Stimulated activated CD8-positive, alpha-beta memory T cell treated with anti-CD3 and anti-CD28 coated beads, Interleukin-4, amount 100 ng/mL, for 48 hours (primary cell): ENCODE results near the gene KCTD18.

Experiments used
- DNase-seq: peaks from one replicate; pipeline ENCODE4 v3.0.0-alpha.2; 2020

Gene KCTD18

DNA sequence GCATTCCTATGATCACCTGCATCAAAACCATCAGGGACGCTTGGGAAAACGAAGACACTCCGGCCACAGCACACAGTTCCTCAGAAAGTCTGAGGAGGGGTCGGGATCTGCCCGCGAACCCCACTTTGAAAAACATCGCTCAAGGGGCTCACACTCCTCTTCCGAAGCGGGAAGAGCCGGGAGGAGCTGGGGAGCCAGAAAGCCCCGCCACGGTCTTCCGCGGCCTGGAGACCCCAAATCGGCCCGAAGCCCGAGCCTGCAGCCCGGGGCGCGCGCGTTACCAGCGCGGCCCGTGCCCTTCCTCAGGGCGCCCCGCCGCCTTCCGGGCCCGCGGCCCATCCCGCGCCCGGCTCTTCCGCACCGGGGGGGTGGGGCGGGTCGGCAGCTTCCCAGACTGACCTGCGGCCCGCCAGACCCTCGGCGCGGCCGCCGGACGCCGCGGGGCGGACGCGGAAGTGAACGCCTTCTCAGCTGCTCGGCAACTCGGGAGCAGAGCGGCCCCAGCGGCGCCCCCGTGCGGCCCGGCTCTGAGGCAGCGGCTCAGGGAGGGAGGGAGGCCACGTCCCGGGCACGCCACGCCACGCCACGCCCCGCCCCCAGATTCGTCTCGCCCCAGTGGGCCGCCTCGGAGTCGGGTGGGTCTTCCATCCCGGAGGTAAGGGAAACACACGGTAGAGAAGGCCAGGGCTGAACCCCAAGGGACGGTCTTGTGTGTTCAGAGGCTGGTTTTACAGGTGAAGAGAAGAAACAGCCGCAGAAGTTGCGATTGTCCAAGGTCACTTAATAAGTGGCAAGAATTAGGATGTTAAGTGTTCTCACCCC lies at the start of gene KCTD18:
KCTD18 (minus strand) TSS at position 457 of the 822 bp plus-strand sequence. CDS start 3,052 bp downstream, outside the sequence.
- DNase-seq, result peak; percentile 95

DNA sequence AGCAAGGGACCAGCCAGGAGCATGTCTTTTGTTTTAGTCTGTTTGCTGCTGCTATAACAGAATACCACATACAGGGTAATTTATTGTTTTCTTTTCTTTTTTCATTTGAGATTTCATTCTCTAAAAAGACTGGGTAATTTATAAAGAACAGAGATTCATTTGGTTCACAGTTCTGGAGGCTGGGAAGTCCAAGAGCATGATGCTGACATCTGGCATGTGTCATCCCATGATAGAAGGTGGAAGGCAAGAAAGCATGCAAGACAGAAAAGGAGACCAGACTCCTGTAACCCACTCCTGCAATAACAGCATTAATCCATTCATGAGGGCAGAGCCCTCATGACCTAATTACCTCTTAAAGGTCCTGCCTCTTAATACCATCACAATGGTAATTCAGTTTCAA lies 30.9 kb upstream of the KCTD18 start:
- DNase-seq, result no peak

DNA sequence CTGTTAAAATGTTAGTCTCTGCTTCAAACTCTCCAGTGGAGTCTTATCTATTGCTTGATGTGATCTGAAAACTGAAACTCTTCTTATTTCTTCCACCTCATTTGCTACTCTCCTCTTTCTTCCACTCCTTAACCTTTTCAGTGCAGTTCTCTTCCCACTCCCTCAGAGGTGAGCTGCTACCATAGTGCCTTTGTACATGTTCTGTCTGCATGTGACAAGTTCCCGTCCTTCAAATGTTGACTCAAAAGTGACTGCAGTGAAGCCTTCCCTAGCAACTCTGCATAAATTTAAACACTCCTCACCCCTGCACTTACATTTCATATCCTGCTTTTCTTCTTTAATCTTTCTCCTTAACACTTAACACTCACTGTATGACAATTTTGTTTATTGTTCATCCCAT lies 28.3 kb upstream of the KCTD18 start:
- no peak for DNase-seq

GRCh38 chr2:200534572-200534971 lies 24.7 kb upstream of the KCTD18 start:
- no peak for DNase-seq

DNA sequence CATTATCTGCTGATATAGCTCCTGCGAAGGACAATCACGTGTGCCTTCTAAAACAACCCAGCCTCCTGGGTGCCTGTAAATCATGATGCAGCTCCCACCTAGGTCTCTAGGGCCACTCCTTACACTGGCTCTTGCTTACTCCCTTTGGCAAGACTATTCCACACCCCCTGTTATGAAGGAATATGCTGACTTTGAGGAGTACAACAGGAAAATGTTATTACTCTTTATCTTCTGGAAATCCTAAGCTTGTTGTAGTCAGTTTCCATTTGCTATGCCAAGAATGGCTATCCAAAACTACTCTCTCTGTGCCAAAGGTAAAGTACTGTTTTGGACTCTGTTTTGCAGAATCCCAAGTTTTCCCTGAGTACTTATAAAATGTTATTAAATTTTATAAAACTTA lies 23.9 kb upstream of the KCTD18 start:
- DNase-seq, result no peak

- no peak for DNase-seq
Observed at GRCh38 chr2:200528228-200528627, 18.4 kb upstream of the KCTD18 start.

- peak; percentile 97 for DNase-seq
Observed at GRCh38 chr2:200525882-200526651, 16.2 kb upstream of the KCTD18 start, which contains the start of gene SGO2. TSS of gene SGO2 (plus strand) at chr2:200526207. CDS start at chr2:200532976, 6,769 bp downstream.

GRCh38 chr2:200525551-200525881 lies 15.6 kb upstream of the KCTD18 start:
- DNase-seq, result no peak

DNA sequence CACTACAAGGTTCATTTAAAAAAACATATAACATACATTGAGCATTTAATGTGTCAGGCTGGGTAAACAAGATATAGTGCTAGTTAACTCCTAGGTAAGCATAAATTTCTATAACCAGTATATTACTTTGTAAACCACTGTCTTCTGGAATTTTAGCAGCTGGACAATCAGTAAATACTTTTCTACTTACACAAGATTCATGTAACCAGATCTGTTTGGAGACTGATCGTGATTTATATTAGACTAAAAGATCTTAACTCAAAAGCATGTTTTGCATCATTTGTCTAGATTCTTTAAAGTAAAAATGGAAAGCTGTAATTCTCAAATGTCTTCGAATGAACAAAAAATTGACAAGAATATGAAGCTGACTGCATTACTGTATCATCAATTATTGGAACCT lies 15.2 kb upstream of the KCTD18 start:
- no peak for DNase-seq

GRCh38 chr2:200523604-200524003 lies 13.7 kb upstream of the KCTD18 start:
- no peak for DNase-seq

DNA sequence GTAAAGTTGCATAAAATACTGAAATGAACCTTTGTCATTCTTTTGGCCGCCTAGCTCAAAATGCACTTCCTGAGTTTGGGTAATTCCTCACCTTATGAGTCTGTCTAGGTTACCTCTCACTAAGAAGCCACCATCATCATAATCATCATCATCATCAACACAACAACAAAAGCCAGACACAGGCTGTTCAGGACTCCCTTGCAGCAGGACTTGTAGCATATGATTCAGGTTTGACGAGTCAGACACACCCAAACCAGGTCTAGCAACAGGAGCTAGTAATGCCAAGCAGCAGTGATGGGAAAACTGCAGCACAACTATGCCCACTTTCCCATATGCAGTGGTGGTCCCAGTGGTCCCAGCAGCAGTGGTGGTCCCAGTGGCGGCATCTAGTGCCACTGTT lies 13.3 kb upstream of the KCTD18 start:
- DNase-seq, result no peak

- DNase-seq, result no peak
Observed at GRCh38 chr2:200515155-200515554, 5.3 kb upstream of the KCTD18 start.

DNA sequence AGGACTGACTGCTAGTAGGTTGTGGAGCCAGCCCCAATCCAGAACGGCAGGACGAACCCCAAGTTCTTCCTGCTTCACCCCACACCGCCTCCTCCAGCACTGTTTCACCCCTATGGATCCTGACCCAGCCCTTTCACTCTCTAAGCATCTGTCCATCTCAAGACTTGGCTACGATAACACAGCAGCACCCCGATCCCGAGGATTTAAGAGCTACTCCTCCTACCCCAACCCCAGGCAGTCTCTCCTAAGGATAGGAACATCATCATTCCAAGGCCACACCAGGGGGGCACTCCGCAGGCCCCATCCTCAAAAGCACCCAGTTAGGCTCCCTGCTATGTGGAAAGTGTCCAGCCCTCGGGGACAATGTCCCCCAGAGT lies 645 bp downstream of the KCTD18 start:
- peak; percentile 26 for DNase-seq

DNA sequence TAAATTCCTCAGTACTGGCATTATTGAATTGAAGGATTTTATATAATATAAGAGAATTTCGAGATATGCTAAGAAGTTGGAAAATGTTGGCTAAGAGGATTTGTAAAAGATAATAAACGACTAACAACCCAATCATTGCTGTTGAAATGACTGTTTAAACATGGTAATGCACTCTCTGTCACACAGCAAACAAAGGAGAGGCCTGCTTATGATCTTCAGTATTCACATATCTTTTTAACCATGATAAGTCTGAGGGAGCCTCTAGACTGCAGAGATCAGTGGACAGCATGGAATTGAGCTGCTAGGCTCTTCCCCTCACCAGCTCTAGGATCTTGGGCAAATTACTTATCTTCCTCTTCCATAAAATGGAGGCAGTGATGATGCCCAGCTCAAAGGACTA lies 2.7 kb downstream of the KCTD18 start:
- DNase-seq, result no peak

GRCh38 chr2:200506679-200507078 lies 3.2 kb downstream of the KCTD18 start:
- DNase-seq, result no peak

DNA sequence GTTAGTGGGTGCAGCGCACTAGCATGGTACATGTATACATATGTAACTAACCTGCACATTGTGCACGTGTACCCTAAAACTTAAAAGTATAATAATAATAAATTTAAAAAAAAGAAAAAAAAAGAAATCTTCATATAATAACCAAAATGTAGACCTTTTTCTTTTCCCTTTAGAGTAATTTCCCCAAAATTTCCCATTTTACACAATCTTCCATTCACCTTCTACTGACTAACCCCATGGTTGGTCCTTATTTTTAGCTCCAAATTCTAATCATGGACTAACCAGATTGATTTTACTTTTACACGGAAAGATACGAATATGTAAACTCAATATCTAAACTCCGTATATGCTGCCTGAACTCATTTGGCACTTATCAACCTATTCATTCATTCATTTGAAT lies 7.7 kb downstream of the KCTD18 start:
- no peak for DNase-seq

GRCh38 chr2:200498402-200499162 lies 11.3 kb downstream of the KCTD18 start:
- DNase-seq, result no peak

GRCh38 chr2:200496696-200497095 lies 13.2 kb downstream of the KCTD18 start:
- no peak for DNase-seq

DNA sequence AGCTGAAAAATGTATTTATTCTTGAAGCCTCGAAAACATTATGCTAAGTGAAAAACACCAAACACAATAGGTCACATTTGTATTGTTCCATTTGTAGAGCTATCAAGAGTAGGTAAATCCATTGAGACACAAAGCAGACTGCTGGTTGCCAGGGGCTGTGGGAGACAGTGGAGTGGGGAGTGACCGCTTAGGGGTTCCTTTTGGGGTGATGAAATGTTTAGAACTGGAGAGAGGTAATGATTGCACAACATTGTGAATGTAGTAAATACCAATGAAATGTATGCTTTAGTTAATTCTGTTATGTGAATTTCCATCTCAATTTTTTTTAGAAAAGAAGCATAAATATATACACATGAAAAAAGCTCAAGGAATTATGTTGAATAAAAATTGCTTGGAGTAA lies 15.8 kb downstream of the KCTD18 start:
- DNase-seq, result no peak

DNA sequence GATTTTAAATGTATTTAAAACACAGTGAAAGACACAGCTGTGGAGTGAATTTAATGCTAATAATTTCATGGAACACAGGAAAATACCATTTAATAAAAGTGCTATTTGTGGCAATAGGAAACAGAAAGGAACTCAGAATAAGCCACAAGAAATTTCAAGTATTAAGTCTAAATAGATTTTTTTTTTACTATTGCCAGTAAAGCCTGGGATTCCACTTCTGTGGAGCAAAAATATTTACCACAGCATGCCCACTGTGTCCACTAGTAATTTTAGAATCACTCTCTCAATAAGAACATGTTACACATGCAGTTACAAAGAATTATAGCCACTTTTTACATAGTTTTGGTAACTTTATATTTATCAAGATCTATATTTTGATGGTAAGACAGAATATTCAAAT lies 17.2 kb downstream of the KCTD18 start:
- no peak for DNase-seq

- DNase-seq, result no peak
Observed at GRCh38 chr2:200490001-200490400, 19.9 kb downstream of the KCTD18 start.

GRCh38 chr2:200488169-200488568 lies 21.7 kb downstream of the KCTD18 start:
- DNase-seq, result no peak

DNA sequence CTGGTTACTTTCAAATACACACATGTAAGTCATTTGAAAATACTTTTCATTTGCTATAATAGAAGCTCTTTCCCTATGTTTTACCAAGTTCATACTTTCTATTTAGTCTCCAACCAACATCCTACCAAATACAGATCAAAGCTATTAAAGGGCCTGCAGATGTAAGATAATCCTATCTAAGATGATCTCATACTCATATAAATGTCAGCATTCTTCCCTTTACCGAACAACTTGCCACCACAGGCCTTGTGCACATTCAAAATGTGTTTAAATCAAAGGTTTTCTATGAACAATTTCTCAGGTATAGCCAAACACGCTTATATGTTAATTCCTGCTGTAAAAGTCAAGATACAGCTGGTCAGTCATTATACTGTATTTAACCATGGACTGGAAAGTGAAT lies 23.3 kb downstream of the KCTD18 start:
- no peak for DNase-seq

GRCh38 chr2:200484934-200485333 lies 24.9 kb downstream of the KCTD18 start:
- no peak for DNase-seq
